ENCODE results near the gene CDH24. TPM values are rescaled to one million over a fixed set of nuclear protein-coding genes. Genes with fewer than 3 reads are reported as not detected.
A peak's percentile ranks its signal among the peaks of the same experiment; 100 is the strongest.

CDH24 gene
- total and polyA plus RNA-seq, 2 of the 13 experiments (the other 11 are each of a cell fraction or from before 2014, with no cell fraction given), result 0.69 to 0.99 TPM

DNA sequence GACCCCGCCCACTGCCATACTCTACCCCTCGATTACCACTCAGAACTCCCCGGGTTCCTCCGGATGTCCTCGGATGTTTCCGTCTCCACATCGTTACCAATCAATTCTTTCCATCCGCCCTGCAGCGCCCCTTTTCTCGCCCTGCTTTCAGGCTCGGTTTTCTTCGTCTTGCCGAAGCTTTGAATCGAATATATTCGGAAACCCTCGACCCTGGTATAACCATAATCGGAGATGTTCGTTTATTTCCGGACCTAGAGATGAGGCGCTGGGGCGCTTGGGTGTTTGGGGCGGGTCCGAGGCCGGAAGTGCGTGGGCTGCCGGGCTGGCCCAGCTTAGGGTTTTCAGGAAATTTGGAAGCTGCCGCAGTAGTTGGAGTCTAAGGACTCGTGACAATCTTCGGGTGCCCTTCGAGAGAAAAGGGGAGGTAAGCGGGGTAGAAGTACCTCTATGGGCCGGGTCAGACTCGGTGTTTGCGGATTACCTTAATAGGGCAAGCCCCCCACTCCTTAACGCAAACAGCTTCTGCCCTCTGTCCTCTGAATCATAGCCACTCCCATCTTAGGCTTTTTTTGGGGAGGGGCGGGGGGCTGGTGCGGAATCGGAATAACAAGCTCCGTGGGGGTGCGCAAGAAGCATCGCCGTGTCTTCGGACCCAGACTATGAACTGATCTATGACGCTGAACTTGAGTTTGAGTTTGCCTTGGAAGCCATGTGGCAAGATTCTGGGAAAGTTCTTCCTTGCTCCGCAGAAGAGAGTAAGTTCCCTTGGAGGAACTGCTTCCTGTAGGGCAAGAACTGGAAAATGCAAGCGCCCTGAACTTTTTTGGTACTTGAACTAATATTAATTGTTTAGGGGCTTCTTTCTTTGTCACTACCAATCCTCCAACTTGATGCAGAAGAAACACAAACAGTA, 38.1 kb upstream of the CDH24 start, which contains the start of gene C14orf119 (continued):
- TF ChIP-seq IKZF4 (CRISPR knock-in tag; IDR thresholded peaks at IDR 0.05; ENCODE audit: borderline replicate concordance, low read depth, not compliant biosample characterization) (peak; percentile 42), POLR2A (IDR thresholded peaks at IDR 0.05; ENCODE audit: insufficient read depth in 1 of 2, low read depth in 2 of 2, low read length in 2 of 2) (peak in 1 of 2 experiments; percentile 55; a peak in 2 of 4 replicates), ZNF24 (IDR thresholded peaks at IDR 0.05) (no peak), CHD4 (IDR thresholded peaks at IDR 0.05; ENCODE audit: borderline replicate concordance, low read length) (peak; percentile 87; the same call in 1 of the 2 replicates), FOSL1 (CRISPR knock-in tag; IDR thresholded peaks at IDR 0.05; ENCODE audit: borderline replicate concordance) (0 out of 2 replicates have a peak, but pooled peaks have one; percentile 51), CBFB (CRISPR knock-in tag; IDR thresholded peaks at IDR 0.05) (no peak), ZNF296 (CRISPR knock-in tag; conservative IDR thresholded peaks at IDR 0.05) (no peak), KLF13 (CRISPR knock-in tag; IDR thresholded peaks at IDR 0.05) (peak; percentile 81), SAFB2 (CRISPR knock-in tag; IDR thresholded peaks at IDR 0.05; ENCODE audit: borderline replicate concordance, low read depth) (peak; percentile 41; the same call in 1 of the 2 replicates), MEF2D (CRISPR knock-in tag; IDR thresholded peaks at IDR 0.05) (0 out of 2 replicates have a peak, but pooled peaks have one; percentile 8), HNF4G (IDR thresholded peaks at IDR 0.05; ENCODE audit: borderline replicate concordance, low read depth, low read length) (peak; percentile 86), HNF4G (CRISPR knock-in tag; IDR thresholded peaks at IDR 0.05; ENCODE audit: borderline replicate concordance, low read depth) (0 out of 2 replicates have a peak, but pooled peaks have one; percentile 56)
- TF ChIP-seq, protein P1, sequence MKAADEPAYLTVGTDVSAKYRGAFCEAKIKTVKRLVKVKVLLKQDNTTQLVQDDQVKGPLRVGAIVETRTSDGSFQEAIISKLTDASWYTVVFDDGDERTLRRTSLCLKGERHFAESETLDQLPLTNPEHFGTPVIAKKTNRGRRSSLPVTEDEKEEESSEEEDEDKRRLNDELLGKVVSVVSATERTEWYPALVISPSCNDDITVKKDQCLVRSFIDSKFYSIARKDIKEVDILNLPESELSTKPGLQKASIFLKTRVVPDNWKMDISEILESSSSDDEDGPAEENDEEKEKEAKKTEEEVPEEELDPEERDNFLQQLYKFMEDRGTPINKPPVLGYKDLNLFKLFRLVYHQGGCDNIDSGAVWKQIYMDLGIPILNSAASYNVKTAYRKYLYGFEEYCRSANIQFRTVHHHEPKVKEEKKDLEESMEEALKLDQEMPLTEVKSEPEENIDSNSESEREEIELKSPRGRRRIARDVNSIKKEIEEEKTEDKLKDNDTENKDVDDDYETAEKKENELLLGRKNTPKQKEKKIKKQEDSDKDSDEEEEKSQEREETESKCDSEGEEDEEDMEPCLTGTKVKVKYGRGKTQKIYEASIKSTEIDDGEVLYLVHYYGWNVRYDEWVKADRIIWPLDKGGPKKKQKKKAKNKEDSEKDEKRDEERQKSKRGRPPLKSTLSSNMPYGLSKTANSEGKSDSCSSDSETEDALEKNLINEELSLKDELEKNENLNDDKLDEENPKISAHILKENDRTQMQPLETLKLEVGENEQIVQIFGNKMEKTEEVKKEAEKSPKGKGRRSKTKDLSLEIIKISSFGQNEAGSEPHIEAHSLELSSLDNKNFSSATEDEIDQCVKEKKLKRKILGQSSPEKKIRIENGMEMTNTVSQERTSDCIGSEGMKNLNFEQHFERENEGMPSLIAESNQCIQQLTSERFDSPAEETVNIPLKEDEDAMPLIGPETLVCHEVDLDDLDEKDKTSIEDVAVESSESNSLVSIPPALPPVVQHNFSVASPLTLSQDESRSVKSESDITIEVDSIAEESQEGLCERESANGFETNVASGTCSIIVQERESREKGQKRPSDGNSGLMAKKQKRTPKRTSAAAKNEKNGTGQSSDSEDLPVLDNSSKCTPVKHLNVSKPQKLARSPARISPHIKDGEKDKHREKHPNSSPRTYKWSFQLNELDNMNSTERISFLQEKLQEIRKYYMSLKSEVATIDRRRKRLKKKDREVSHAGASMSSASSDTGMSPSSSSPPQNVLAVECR (CRISPR knock-in tag; IDR thresholded peaks at IDR 0.05; ENCODE audit: borderline replicate concordance), result peak; percentile 58
- TF ChIP-seq, protein P2, sequence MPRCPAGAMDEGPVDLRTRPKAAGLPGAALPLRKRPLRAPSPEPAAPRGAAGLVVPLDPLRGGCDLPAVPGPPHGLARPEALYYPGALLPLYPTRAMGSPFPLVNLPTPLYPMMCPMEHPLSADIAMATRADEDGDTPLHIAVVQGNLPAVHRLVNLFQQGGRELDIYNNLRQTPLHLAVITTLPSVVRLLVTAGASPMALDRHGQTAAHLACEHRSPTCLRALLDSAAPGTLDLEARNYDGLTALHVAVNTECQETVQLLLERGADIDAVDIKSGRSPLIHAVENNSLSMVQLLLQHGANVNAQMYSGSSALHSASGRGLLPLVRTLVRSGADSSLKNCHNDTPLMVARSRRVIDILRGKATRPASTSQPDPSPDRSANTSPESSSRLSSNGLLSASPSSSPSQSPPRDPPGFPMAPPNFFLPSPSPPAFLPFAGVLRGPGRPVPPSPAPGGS (CRISPR knock-in tag; IDR thresholded peaks at IDR 0.05), result peak; percentile 3
- TF ChIP-seq, protein P3, sequence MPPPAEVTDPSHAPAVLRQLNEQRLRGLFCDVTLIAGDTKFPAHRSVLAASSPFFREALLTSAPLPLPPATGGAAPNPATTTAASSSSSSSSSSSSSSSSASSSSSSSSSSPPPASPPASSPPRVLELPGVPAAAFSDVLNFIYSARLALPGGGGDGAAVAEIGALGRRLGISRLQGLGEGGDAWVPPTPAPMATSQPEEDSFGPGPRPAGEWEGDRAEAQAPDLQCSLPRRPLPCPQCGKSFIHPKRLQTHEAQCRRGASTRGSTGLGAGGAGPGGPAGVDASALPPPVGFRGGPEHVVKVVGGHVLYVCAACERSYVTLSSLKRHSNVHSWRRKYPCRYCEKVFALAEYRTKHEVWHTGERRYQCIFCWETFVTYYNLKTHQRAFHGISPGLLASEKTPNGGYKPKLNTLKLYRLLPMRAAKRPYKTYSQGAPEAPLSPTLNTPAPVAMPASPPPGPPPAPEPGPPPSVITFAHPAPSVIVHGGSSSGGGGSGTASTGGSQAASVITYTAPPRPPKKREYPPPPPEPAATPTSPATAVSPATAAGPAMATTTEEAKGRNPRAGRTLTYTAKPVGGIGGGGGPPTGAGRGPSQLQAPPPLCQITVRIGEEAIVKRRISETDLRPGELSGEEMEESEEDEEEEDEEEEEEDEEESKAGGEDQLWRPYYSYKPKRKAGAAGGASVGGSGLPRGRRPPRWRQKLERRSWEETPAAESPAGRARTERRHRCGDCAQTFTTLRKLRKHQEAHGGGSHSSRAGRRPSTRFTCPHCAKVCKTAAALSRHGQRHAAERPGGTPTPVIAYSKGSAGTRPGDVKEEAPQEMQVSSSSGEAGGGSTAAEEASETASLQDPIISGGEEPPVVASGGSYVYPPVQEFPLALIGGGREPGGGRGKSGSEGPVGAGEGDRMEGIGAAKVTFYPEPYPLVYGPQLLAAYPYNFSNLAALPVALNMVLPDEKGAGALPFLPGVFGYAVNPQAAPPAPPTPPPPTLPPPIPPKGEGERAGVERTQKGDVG (CRISPR knock-in tag; IDR thresholded peaks at IDR 0.05; ENCODE audit: borderline replicate concordance), result 0 out of 2 replicates have a peak, but pooled peaks have one; percentile 18
- TF ChIP-seq, protein P4, sequence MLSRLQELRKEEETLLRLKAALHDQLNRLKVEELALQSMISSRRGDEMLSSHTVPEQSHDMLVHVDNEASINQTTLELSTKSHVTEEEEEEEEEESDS (CRISPR knock-in tag; IDR thresholded peaks at IDR 0.05; ENCODE audit: borderline replicate concordance), result no peak
